ENCODE measurements around the gene GSG1L.

GRCh38 chr16:28033870-28034269 is 29.6 kb downstream of the GSG1L start:
- no peak for TF ChIP-seq TAF1 (IDR thresholded peaks at IDR 0.05; ENCODE audit: low read depth)
- TF ChIP-seq EP300 (IDR thresholded peaks at IDR 0.05; ENCODE audit: borderline replicate concordance), result no peak
- no peak for TF ChIP-seq CEBPB (IDR thresholded peaks at IDR 0.05)
- TF ChIP-seq REST (IDR thresholded peaks at IDR 0.05; ENCODE audit: low read depth), result no peak
- no peak for TF ChIP-seq TEAD4 (IDR thresholded peaks at IDR 0.05)
- TF ChIP-seq FOXM1 (IDR thresholded peaks at IDR 0.05; ENCODE audit: borderline replicate concordance, low read depth), result no peak
- no peak for TF ChIP-seq CREB1 (IDR thresholded peaks at IDR 0.05; ENCODE audit: low read depth)
- no peak for TF ChIP-seq RAD21 (IDR thresholded peaks at IDR 0.05; ENCODE audit: low read depth)
- TF ChIP-seq USF1 (IDR thresholded peaks at IDR 0.05), result no peak
- TF ChIP-seq EGR1 (IDR thresholded peaks at IDR 0.05), result no peak
- no peak for TF ChIP-seq TCF12 (IDR thresholded peaks at IDR 0.05; ENCODE audit: low read depth)
- TF ChIP-seq ZBTB7A (IDR thresholded peaks at IDR 0.05; ENCODE audit: low read depth), result no peak
